ENCODE data around the gene KIAA1328.

DNA sequence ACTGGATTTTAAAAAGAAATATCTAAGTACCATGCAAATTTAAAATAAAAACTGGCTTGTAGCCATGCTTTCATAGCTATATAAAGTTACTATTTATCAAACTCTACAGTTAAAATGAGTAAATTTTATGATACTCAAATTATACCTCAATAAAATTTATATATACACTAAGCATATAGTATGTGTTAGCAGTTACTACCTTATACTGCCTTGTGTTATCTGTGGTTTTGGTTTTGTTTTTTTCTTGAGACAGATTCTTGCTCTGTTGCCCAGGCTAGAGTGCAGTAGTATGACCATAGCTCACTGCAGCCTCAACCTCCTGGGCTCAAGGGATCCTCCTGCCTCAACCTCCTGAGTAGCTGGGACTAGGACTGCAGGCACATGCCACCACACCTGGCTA lies 342.1 kb downstream of the KIAA1328 start:
- TF ChIP-seq, protein P1, sequence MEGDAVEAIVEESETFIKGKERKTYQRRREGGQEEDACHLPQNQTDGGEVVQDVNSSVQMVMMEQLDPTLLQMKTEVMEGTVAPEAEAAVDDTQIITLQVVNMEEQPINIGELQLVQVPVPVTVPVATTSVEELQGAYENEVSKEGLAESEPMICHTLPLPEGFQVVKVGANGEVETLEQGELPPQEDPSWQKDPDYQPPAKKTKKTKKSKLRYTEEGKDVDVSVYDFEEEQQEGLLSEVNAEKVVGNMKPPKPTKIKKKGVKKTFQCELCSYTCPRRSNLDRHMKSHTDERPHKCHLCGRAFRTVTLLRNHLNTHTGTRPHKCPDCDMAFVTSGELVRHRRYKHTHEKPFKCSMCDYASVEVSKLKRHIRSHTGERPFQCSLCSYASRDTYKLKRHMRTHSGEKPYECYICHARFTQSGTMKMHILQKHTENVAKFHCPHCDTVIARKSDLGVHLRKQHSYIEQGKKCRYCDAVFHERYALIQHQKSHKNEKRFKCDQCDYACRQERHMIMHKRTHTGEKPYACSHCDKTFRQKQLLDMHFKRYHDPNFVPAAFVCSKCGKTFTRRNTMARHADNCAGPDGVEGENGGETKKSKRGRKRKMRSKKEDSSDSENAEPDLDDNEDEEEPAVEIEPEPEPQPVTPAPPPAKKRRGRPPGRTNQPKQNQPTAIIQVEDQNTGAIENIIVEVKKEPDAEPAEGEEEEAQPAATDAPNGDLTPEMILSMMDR (IDR thresholded peaks at IDR 0.05), result no peak
- no peak for TF ChIP-seq POLR2A (IDR thresholded peaks at IDR 0.05)

Data from heart left ventricle (tissue), 13 donors.